CD4-positive, alpha-beta T cell treated with Interleukin-6 at 100 ng/mL for 8 hours (primary cell): Measurements from ENCODE around the gene SLC25A11.

Experiments
- DNase-seq: peaks from one replicate; pipeline ENCODE4 v3.0.0-alpha.2; 2020; ENCODE audit warnings: mixed read lengths, low spot score

SLC25A11 gene

DNA sequence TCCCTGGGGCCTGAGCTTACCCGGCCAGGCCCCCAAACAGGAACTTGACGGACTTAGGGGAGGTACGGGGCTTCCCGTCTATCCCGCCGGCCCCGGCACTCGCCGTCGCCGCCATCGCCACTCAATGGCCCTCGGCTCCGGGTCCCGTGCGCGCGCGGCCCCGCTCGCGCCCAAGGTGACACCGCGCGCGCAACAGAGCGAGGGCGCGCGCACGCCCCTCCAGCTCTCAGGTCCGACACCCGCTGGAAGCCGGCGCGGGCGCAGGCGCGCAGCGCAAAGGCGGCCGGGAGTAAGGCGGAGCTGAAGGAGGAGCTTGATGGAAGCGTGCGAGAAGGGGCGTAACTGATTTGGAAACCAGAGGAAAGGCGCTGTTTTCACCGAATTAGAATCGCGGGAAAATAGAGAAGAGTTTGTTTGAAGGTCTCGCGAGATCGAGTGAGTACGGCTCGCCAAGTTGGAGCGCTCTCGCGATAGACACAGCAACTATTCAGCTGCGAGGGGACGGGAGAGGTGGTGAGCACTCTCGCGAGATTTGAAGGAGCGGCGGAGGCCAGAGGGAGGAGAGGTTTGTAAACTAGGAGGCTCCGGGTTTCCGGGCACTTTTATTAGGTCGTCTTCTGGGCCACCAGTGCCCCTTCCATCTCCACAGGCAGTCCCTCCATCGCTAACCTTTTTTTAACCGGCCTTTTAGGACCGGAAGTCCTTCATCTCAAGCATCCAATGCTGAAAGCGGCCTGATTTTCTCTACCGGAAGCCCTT is at the start of gene SLC25A11, which contains the start of gene RNF167:
TSS of gene SLC25A11 (minus strand) at position 251 of the 759 bp plus-strand sequence. CDS start at position 115, 136 bp downstream.
TSS of gene RNF167 (plus strand) at position 473 of the 759 bp plus-strand sequence. CDS start 642 bp downstream, outside the sequence.
- DNase-seq, result peak; percentile 98

DNA sequence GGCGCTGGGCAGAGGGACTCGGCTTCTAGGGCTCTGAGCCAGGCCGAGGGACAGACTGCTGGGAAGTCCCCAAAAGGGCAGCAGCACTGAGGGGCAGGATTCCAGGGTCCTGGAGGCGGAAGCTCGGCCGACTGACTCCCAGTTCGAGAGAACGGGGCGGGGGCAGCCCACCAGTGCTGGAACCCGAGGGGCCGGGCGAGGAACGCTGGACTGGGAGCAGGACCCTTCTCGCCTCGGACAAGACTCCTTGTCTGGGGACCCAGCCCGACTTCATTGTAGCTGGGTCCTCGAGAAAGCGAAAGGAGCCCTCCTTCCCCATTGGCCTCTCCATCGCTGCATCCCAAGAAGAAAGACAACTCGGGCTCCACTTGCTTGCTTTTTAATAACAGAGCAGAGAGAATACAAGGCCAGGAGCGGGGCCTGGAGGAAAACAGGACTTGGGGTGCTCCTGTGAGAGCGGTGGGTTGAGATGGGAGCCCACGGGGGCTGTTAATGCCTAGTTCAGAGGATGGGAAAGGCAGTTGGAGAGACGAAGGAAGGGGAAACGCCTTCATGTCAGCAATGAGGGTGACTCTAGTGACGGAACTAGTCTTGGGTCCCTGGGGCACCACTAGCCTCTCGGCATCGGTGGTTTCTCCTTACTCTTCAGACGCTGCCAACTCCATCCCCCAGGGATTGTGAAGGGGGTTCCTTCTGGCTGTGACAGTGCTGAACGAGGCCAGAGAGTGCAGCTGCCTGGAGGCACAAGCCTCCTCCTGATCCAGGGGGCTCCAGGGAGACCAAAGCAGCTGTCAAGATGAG is 48.1 kb upstream of the SLC25A11 start:
- no peak for DNase-seq

DNA sequence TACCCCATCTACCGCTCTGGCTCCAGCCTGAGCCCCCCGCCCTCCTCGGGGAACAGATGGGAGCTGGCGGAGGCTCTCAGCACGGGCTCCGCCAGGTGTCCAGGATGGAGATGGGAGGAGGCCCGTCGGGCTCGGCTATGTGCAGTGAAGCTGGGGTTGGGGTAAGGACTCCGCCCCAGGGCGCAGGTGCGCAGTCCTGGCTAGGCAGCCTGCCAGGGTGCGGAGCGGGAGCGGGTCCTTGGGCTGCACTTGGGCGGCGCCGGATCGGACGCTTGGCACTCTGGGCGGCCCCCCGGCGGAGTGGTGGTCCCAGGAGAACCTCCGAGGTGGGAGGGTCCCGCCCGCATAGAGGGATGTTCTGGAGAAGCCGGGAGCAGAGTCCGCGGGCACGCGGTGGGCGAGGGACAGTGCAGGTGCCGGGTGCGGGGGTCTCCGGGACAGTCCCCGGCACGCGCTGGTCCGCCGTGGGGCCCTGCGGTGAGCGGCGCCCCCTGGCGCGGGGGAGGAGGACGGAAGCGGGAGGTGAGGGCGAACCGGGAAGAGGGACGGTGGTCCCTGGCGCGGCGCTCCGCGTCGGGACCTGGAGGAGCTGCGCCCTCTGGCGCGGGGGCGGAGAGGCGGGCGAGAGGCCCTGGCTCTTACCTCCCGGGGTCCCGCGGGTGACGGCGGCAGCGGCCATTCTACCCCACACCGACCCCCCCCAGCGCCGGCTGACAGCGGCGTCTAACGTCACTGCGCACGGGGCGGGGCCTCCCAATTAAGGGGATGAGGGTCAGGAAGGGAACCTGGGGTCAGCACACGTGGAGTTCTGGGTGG is 47.3 kb upstream of the SLC25A11 start, which contains the start of gene CAMTA2:
TSS of gene CAMTA2 (minus strand) at position 725 of the 816 bp plus-strand sequence. CDS start 1,453 bp downstream, outside the sequence.
- DNase-seq, result peak; percentile 82

DNA sequence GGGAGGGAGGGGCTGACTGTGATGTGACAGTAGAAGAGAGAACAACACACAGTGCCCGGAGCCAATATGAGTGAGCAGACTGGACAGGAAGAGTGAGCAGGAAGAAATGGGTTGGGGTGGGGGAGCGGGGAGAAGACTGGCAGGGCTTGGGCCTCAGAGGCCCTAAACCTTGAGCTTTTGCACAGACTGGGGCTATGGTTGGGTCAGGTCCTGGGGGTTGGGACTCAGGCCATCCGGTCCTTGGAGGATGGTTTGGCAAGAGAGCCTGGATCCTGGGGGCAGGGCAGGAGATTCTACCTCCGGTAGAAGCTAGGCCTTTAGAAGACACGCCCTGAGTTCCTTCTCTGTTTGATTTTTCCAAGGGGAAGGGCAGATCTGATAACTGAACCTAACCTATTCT is 46.6 kb upstream of the SLC25A11 start:
- DNase-seq, result no peak

DNA sequence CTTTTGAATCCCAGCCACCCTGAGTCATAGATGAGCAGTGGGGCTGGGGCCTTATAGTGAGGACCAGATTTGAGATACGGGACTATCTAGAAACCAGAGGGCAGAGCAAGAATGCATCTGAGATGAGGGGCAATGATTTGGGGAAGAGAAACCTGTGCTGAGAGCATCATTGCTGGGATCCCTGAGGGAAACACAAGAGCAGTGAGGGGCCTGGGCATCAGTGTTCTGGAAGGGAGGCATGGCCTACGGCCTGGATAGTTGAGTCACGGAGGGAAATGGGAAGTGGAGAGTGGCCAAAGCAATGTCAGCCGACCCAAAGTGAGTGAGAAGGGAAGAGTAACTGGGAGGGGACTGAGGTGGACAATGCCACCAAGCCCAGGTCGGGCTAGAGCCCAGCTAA is 42.5 kb upstream of the SLC25A11 start:
- DNase-seq, result no peak

DNA sequence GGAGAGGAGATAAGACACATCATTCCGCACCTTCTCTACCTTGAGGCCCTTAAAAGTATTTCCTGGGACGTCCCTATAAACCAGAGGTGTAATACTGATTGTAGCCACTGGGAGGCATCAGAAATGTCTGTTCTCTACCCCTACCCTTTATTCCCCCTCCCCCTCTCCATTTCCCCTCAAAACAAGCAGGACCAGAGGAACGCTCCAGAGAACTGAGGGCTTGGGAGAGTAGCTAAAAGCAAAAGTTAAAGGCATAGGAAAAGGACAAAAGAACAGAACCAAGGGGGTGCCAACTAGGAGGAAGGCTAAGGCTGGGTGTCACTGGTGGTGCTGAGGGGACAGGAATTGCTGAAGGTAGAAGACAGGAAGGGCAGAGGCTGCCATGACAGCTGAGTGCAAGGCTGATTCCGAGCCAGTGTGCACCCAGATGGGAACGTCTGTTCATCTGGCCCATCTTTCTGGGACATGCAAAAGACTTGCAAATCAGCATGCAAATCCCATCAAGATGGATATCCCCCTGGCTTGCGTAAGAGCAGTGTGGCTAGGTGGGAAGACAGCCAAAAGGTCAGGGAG is 40.9 kb upstream of the SLC25A11 start:
- peak; percentile 66 for DNase-seq

GRCh38 chr17:4978726-4979125 is 38.9 kb upstream of the SLC25A11 start:
- DNase-seq, result no peak

DNA sequence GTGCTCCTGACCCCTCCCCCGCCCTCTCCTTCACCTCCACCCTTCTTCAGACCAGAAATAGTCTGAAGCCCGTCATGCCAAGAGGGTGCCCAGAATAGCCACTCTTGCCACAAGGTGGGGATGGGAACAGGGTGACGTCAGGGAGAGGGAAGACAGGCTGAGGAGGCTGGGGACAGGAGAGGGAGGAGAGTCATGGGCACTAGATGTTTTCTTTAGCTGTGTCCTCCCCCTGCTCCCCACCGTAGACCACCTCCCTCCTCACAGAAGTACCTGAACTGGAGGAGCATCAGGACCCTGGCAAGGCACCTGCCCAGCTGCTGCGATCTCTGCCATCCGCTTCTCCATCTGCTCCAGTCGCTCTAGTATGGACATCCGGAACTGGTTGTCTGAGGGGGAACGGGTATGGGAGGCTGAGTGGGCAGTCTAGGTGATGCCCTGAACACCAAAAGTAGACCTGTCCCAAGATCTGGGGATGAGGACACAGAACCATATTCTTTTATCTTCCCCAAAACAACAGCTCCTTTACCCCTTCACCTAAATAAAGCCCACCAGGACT is 34.3 kb upstream of the SLC25A11 start:
- no peak for DNase-seq

DNA sequence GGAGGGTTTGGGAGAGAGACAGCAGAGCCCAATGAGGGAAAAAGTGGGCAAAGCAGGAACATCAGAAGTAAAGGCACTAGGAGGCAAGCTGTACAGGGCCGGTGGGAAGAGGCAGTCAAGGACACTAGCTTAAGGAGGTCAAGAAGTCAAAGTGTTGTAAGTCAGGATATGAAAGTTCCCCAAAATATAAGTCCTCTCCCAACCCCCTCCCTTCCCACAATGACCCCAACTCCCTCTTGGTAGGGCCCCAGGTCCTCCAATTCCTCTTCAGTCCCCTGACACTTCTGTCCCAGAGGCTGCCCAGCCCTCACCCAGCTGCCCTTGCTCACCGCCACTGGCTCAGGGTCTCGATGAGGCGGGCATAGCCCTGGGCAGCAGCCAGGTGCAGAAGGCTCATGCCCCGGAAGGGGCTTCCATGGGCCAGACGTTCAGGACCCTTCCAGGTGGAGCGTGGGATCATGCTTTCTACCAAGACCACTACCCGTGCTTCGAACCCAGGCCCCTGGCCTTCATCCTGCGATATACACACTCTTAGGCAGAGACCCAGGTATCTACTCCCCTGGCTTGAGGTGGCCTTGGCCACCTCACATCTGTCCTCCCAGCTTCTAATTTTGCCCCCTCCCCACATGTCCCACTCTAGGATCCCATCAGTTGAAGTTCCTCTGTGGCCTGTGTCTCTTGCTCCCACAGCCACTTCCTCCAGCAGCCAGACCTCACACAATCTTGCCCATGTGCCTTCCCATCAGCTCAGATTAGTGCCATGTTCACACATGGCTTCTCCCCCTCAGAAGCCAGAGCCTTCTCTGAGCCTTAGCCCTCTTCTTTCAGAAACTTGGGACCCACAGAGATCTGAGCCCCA is 33.6 kb upstream of the SLC25A11 start:
- DNase-seq, result no peak

DNA sequence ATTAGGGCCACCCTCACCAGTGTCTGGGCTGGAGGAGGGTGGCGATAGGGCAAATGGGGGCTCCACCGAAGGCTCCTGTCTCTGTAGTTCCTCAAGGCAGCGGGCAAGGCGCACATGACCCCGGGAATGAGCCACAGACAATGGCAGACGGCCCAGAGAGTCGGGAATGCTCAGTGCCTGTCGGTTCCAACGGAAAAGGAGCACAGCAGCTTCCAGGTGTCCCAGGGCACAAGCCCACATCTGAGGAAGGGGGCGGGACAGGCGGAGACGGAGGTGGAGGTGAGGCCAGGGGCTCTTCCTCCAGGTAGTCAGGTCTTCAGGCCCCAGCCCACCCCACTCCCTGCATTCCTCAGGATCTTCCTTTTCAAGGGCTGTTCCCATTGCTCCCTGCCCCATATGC is 32.9 kb upstream of the SLC25A11 start:
- DNase-seq, result no peak

DNA sequence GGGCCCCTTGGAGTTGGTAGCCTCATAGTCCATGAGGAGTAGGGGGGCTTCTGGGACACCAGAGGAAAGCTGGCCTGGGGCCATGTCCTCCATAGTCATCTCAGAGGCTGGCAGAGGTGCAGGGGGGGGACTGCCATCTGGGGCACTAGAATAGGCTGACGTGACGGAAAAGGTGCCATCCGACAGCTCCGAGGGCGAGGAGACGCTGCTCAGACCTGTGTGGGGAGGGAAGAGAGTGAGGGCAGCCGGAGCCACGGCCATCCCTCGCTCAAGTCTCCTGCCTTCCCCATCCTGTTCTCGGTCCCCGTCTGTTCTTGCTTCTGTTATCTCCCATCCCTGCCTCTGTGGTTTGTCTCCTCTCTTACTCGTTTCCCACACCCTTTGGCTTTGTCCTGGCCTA is 32.5 kb upstream of the SLC25A11 start:
- no peak for DNase-seq

GRCh38 chr17:4971826-4972225 is 32.0 kb upstream of the SLC25A11 start:
- DNase-seq, result no peak

- DNase-seq, result no peak
These were observed 30.4 kb upstream of the SLC25A11 start for GRCh38 chr17:4970273-4970672.

- DNase-seq, result no peak
These were observed 29.8 kb upstream of the SLC25A11 start for GRCh38 chr17:4969551-4970173.

- no peak for DNase-seq
These were observed 29.3 kb upstream of the SLC25A11 start for GRCh38 chr17:4969047-4969550.

DNA sequence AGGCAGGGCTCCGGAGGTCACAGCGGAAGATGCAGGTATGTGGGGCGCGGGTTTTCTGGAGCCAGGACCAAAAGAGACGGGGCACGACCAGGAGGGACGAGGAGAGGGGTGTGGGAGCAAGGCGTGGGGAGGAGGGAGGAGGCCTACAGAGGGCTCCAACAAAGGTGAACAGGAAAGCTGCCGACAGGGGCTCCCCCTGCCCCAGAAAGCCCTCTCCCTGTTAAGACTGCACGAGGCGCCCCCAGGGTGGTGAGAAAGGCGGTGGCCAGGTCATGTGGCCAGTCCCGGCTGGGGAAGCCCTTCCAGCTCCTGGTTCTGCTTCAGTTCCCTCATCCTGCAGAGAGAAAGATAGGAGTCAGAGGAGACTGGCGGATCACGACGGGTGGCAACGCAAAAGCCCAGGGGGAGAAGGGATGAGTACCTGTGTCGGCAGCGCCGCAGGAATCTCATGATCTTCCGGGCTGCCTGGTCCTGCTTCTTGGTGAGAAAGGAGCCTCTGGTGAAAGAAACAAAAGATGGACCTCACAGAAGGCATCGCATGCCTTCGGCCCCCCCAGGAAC is 28.7 kb upstream of the SLC25A11 start:
- no peak for DNase-seq

- peak; percentile 92 for DNase-seq
These were observed 28.0 kb upstream of the SLC25A11 start, which contains the start of gene SPAG7 for GRCh38 chr17:4967539-4968485. Gene SPAG7, minus strand, starts transcription at chr17:4967817. Its CDS starts 13 bp downstream, at chr17:4967804.
